ENCODE data around the gene SLC17A1.

SLC17A1 gene

GRCh38 chr6:25832670-25833069 lies 818 bp upstream of the SLC17A1 start:
- no peak overlapping the region for H3K4me3 ChIP-seq (ENCODE audit: low read depth, low read length)
- no peak for TF ChIP-seq CTCF (IDR thresholded peaks at IDR 0.05; ENCODE audit: low read depth, low read length, missing control alignments)
- no peak for DNase-seq (ENCODE audit: low read depth)

- TF ChIP-seq CTCF (IDR thresholded peaks at IDR 0.05; ENCODE audit: low read depth, low read length, missing control alignments), result no peak
- DNase-seq (ENCODE audit: low read depth), result no peak
- H3K4me3 ChIP-seq (ENCODE audit: low read depth, low read length), result no peak overlapping the region
These were observed 433 bp upstream of the SLC17A1 start for GRCh38 chr6:25832307-25832662.

GRCh38 chr6:25830458-25830857 lies 1.4 kb downstream of the SLC17A1 start:
- DNase-seq (ENCODE audit: low read depth), result no peak
- no peak overlapping the region for H3K4me3 ChIP-seq (ENCODE audit: low read depth, low read length)
- no peak for TF ChIP-seq CTCF (IDR thresholded peaks at IDR 0.05; ENCODE audit: low read depth, low read length, missing control alignments)

- H3K4me3 ChIP-seq (ENCODE audit: low read depth, low read length), result no peak overlapping the region
- no peak for TF ChIP-seq CTCF (IDR thresholded peaks at IDR 0.05; ENCODE audit: low read depth, low read length, missing control alignments)
- DNase-seq (ENCODE audit: low read depth), result peak; percentile 12
These were observed 2.5 kb downstream of the SLC17A1 start for GRCh38 chr6:25829375-25829774.

DNA sequence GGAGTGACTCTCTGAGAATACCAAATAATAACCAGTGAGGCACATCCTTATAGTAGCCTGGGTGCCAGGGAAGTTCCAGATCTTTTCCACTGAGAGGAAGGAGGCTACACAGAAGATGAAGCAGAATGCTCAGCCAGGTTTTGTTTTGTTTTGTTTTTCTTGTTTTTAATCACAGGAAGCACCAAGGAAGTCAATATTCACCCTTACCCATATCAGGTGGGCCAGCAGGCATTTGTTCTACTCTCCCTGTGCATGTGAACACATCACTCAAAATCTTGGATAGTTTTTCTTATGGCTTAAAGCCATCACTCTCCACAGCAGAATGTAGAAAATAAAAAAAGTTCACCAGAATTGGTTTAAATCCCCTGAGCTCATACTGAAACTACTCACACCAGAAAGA lies 10.5 kb downstream of the SLC17A1 start:
- H3K4me3 ChIP-seq (ENCODE audit: low read depth, low read length), result no peak overlapping the region
- no peak for TF ChIP-seq CTCF (IDR thresholded peaks at IDR 0.05; ENCODE audit: low read depth, low read length, missing control alignments)
- DNase-seq (ENCODE audit: low read depth), result no peak

GRCh38 chr6:25816252-25816651 lies 15.6 kb downstream of the SLC17A1 start:
- no peak for DNase-seq (ENCODE audit: low read depth)
- no peak overlapping the region for H3K4me3 ChIP-seq (ENCODE audit: low read depth, low read length)
- no peak for TF ChIP-seq CTCF (IDR thresholded peaks at IDR 0.05; ENCODE audit: low read depth, low read length, missing control alignments)

GRCh38 chr6:25815194-25815593 lies 16.7 kb downstream of the SLC17A1 start:
- TF ChIP-seq CTCF (IDR thresholded peaks at IDR 0.05; ENCODE audit: low read depth, low read length, missing control alignments), result no peak
- no peak for DNase-seq (ENCODE audit: low read depth)
- H3K4me3 ChIP-seq (ENCODE audit: low read depth, low read length), result no peak overlapping the region

Measured in GM12864 (cell line).